GM04504 (cell line): Measurements from ENCODE around the gene WDR48.
A peak's percentile ranks its signal among the peaks of the same experiment; 100 is the strongest.

Source experiments
- DNase-seq: peaks from one replicate; pipeline ENCODE4 v3.0.0-alpha.2; 2012; ENCODE audit warnings: low read depth

WDR48 gene

GRCh38 chr3:39102504-39103323 is 50.9 kb downstream of the WDR48 start:
- DNase-seq, result no peak

GRCh38 chr3:39103324-39103693 is 51.5 kb downstream of the WDR48 start:
- DNase-seq, result no peak

- DNase-seq, result no peak
These were observed 52.2 kb downstream of the WDR48 start for GRCh38 chr3:39103791-39104552.

- no peak for DNase-seq
These were observed 53.3 kb downstream of the WDR48 start for GRCh38 chr3:39104961-39105686.

- no peak for DNase-seq
These were observed 53.9 kb downstream of the WDR48 start for GRCh38 chr3:39105687-39106063.

- DNase-seq, result no peak
These were observed 54.5 kb downstream of the WDR48 start for GRCh38 chr3:39106281-39106811.

GRCh38 chr3:39106851-39107387 is 55.1 kb downstream of the WDR48 start:
- peak; percentile 26 for DNase-seq

GRCh38 chr3:39107388-39108199 is 55.8 kb downstream of the WDR48 start, which contains the start of the genes GORASP1 and TTC21A:
Gene GORASP1, minus strand, starts transcription at chr3:39107627. Its CDS starts 86 bp downstream, at chr3:39107541.
Gene TTC21A, plus strand, starts transcription at chr3:39107680. Its CDS starts 158 bp downstream, at chr3:39107838.
- DNase-seq, result peak; percentile 75

GRCh38 chr3:39108200-39108710 is 56.4 kb downstream of the WDR48 start:
- DNase-seq, result no peak

GRCh38 chr3:39109086-39109485 is 57.3 kb downstream of the WDR48 start:
- no peak for DNase-seq

GRCh38 chr3:39110041-39110639 is 58.3 kb downstream of the WDR48 start:
- no peak for DNase-seq

- DNase-seq, result no peak
These were observed 60.3 kb downstream of the WDR48 start for GRCh38 chr3:39112113-39112512.

- DNase-seq, result no peak
These were observed 60.7 kb downstream of the WDR48 start for GRCh38 chr3:39112535-39112934.

GRCh38 chr3:39113291-39113690 is 61.5 kb downstream of the WDR48 start:
- no peak for DNase-seq

GRCh38 chr3:39114456-39114855 is 62.6 kb downstream of the WDR48 start:
- no peak for DNase-seq

- no peak for DNase-seq
These were observed 64.1 kb downstream of the WDR48 start for GRCh38 chr3:39115870-39116269.

GRCh38 chr3:39118079-39118478 is 66.3 kb downstream of the WDR48 start:
- no peak for DNase-seq

GRCh38 chr3:39118931-39119660 is 67.3 kb downstream of the WDR48 start:
- DNase-seq, result no peak

- DNase-seq, result no peak
These were observed 69.8 kb downstream of the WDR48 start for GRCh38 chr3:39121621-39122020.

- no peak for DNase-seq
These were observed 71.0 kb downstream of the WDR48 start for GRCh38 chr3:39122813-39123212.
